Lower leg skin (tissue), 4 donors: Measurements from ENCODE around the gene MRPL33. TPM values are rescaled to one million over a fixed set of nuclear protein-coding genes. Genes with fewer than 3 reads are reported as not detected.

Source experiments
- DNase-seq, 2 donors: peaks; one replicate each; pipeline ENCODE4 v3.0.0-alpha.2; 2019; ENCODE audit warnings: low spot score in 2 of 2
- H3K4me3 ChIP-seq: fragments of 200-600 bp; sonication (generic); 2 replicates; pipeline ENCODE4 v1.5.1; 2017; ENCODE audit warnings: mild to moderate bottlenecking, low read depth; ENCODE audit not compliant: poor library complexity, severe bottlenecking
- POLR2A ChIP-seq, 2 donors: fragments of 450-650 bp; IDR thresholded peaks; one replicate each; pipeline ENCODE4 v1.6.1; 2016 to 2017; ENCODE audit warnings: antibody characterized with exemption in 2 of 2, mild to moderate bottlenecking in 1 of 2, moderate library complexity in 1 of 2
- WGBS, 2 donors: methylation state at CpG; one replicate each; pipeline ENCODE4 v1.1.5; 2018; 5-methylcytosine and 5-hydroxymethylcytosine counted together
- intact Hi-C: fragments of 100-400 bp; cut with DNase I; formaldehyde crosslinking; loops from one replicate; pipeline ENCODE4 v1.15.0; 2023; ENCODE audit warnings: low total_unique reads
- total RNA-seq, 4 donors: library from RNA; depleted of rRNA; stranded (reverse); fragments of >200 nt; gene quantifications; one replicate each; pipeline ENCODE4 v1.1.0, GENCODE V29; 2016
- TF ChIP-seq, protein P1 (sequence below), 3 donors: fragments of 450-650 bp; IDR thresholded peaks; one replicate each; pipeline ENCODE4 v1.5.1; 2016; ENCODE audit warnings: antibody characterized with exemption in 3 of 3, mild to moderate bottlenecking in 3 of 3, moderate library complexity in 2 of 3

Gene MRPL33
- total RNA-seq, 4 donors from 2014 or later, result 43.3 to 64.9 (median 54.5) TPM

DNA sequence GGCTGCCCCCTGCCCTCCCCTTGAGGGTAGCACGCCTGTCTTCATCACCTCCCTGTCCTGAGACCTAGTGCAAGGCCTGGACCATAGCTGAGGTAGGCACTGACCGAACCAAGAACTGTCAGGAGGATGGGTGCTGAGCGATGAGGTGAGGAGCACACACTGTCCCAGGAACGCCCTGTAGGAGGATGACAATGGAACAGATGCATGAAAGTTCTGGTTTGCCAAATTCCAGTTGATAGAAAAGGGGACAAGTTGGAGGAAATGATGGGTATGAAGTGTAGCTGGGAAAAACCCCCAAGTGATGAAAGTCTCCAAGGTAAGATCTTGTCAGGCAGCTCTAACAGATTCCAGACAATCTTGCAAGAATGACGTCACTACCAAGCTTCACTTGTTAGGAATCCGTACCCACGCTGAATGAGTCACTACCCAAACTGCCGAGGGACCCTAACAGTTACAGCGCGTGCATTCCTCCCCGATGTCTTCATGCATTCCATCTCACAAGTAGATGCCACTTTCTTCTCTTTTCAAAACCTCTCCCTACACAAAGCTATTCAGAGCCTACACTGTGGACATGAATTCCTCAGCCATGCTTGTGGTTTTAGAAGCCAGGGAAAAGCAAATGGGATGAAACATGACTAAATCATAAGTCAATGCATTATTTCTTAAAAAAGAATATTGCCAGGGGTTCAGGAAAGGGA, 27.6 kb downstream of the MRPL33 start:
- intact Hi-C loops, result no loop called here
- TF ChIP-seq, protein P1, sequence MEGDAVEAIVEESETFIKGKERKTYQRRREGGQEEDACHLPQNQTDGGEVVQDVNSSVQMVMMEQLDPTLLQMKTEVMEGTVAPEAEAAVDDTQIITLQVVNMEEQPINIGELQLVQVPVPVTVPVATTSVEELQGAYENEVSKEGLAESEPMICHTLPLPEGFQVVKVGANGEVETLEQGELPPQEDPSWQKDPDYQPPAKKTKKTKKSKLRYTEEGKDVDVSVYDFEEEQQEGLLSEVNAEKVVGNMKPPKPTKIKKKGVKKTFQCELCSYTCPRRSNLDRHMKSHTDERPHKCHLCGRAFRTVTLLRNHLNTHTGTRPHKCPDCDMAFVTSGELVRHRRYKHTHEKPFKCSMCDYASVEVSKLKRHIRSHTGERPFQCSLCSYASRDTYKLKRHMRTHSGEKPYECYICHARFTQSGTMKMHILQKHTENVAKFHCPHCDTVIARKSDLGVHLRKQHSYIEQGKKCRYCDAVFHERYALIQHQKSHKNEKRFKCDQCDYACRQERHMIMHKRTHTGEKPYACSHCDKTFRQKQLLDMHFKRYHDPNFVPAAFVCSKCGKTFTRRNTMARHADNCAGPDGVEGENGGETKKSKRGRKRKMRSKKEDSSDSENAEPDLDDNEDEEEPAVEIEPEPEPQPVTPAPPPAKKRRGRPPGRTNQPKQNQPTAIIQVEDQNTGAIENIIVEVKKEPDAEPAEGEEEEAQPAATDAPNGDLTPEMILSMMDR (IDR thresholded peaks at IDR 0.05), result no peak
- no peak for TF ChIP-seq POLR2A (IDR thresholded peaks at IDR 0.05)
- 48% methylated on average over 11 of the region's 11 CpGs for whole genome bisulfite sequencing, 2 donors
- DNase-seq, result peak in 1 of 2 donors; percentile 49
- no peak overlapping the region for H3K4me3 ChIP-seq

DNA sequence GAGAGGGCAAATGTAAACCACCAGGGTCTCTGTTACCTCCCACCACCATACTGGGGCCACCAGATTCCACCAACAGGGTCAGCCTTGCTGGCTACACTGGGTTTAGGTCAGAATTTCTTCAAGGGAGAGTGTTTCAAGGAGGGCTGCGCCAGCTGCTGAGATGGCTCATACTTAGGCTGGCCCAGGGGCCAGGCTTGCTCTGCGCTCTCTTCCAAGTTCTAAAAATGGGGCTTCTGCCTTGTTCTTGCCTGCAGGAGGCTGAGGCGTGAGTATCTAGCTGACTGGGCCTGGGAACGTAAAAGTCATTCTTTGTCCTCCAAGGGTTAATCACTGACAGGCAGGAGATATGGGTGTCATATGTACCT, 28.1 kb downstream of the MRPL33 start:
- TF ChIP-seq, protein P1 (IDR thresholded peaks at IDR 0.05), result no peak
- TF ChIP-seq POLR2A (IDR thresholded peaks at IDR 0.05), result no peak
- no peak overlapping the region for H3K4me3 ChIP-seq
- intact Hi-C loops, result no loop called here
- WGBS, 2 donors, result 75 to 80% methylated on average over 4 of the region's 4 CpGs
- DNase-seq, result no peak

DNA sequence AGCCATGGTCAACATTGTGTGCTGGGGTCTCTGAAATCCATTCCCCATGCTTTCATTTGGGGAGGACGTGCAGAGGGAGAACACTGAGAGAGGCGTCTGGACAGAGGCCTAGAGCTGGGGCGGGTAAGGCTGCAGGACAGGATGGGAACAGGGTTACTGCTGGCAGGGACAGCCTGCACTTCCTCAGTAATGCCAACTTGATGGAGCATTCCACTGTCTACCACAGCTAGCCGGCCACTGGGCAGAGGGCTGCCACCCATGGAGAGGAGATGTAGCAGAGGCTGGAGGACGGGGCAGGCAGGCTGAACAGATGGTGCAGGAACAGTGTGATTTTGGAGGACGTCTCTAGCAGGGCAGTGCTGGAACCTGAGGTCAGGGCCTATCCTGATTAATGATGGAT, 29.3 kb downstream of the MRPL33 start:
- H3K4me3 ChIP-seq, result no peak overlapping the region
- intact Hi-C loops, result no loop called here
- TF ChIP-seq, protein P1 (IDR thresholded peaks at IDR 0.05), result no peak
- TF ChIP-seq POLR2A (IDR thresholded peaks at IDR 0.05), result no peak
- WGBS, 2 donors, result 90 to 96% methylated on average over 6 of the region's 6 CpGs
- no peak for DNase-seq

DNA sequence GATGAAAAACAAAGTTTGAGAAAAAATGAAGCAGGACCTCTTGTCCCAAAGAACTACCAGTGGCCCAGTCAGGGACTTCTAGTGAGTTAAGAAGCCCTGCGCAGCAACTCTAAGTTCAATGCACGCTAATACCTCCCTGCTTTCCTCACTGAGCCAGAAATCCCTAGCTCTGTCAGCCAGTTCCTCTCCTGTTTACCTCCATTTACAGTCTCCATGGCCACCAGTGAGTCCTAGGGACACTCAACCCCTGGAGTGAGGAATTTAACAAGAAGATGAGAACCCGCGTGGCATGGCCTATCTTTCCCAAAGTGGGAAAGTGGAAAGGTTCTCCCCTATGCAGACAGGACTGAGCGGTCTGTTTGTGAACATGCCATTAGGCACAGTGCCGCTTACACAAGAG, 31.0 kb downstream of the MRPL33 start:
- H3K4me3 ChIP-seq, result no peak overlapping the region
- TF ChIP-seq POLR2A (IDR thresholded peaks at IDR 0.05), result no peak
- TF ChIP-seq, protein P1 (IDR thresholded peaks at IDR 0.05), result no peak
- intact Hi-C loops, result no loop called here
- DNase-seq, result no peak
- WGBS, 2 donors, result 95 to 99% methylated on average over 6 of the region's 6 CpGs

DNA sequence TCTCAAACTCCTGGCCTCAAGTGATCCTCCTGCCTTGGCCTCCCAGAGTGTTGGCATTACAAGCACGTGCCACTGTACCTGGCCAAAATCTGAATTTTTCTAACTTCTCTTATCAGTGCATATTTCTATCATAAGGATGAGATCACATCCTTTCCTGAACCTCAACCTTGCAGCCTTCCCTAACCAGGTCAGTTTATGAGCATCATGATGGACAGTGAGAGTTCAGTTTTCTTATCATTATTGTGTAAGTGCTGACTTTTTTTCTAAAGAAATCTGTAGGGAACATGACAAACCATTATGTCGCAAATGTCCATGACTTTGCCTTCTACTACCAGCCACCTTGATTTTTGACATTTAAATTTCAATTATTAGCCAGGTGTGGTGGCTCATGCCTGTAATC, 31.5 kb downstream of the MRPL33 start:
- H3K4me3 ChIP-seq, result no peak overlapping the region
- no peak for DNase-seq
- WGBS, 2 donors, result 95 to 97% methylated on average over 2 of the region's 2 CpGs
- intact Hi-C loops, result no loop called here
- no peak for TF ChIP-seq POLR2A (IDR thresholded peaks at IDR 0.05)
- TF ChIP-seq, protein P1 (IDR thresholded peaks at IDR 0.05), result no peak

DNA sequence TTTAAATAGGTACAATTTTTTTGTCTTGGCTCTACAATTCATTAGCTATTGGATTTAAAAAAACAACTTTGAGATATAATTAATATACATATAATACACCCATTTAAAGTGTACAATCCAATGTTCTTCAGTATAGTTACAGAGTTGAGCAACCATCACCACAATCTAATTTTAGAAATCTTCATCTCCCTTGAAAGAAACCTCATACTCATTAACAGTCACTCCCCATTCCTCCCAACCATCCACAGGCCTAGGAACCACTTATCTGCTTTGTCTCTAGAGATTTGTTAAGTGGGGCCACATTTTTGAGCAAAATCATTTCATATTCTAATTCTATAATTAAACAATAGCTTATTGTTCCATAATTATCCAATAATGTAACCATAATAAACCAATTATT, 32.6 kb downstream of the MRPL33 start:
- TF ChIP-seq, protein P1 (IDR thresholded peaks at IDR 0.05), result no peak
- no peak for TF ChIP-seq POLR2A (IDR thresholded peaks at IDR 0.05)
- intact Hi-C loops, result no loop called here
- DNase-seq, result no peak
- no peak overlapping the region for H3K4me3 ChIP-seq
